GM23338 (cell line): Measurements from ENCODE around the gene EPHB3. TPM values are rescaled to one million over a fixed set of nuclear protein-coding genes. Genes with fewer than 3 reads are reported as not detected.

Source experiments
- ATAC-seq: fragments of 200-7000 bp; cut with Tn5 transposase; 3 replicates; pipeline ENCODE4 v1.9.1; 2020
- DNase-seq: peaks from one replicate; pipeline ENCODE4 v3.0.0-alpha.2; 2015; ENCODE audit warnings: low spot score
- H2AFZ ChIP-seq: fragments of 200-600 bp; sonication (generic); 2 replicates; pipeline ENCODE4 v1.8.0; 2016; ENCODE audit warnings: antibody characterized with exemption, mild to moderate bottlenecking, moderate library complexity
- H3F3A ChIP-seq: fragments of 200-600 bp; sonication (generic); replicated peaks from 2 replicates; pipeline ENCODE4 v1.8.0; 2017; ENCODE audit warnings: antibody characterized with exemption, mixed run types, low read depth
- H3K27ac ChIP-seq: fragments of 200-600 bp; sonication (generic); 2 replicates; pipeline ENCODE4 v1.6.1; 2016; ENCODE audit warnings: low read depth
- H3K27me3 ChIP-seq: fragments of 200-600 bp; sonication (generic); 2 replicates; pipeline ENCODE4 v1.8.0; 2016; ENCODE audit warnings: mild to moderate bottlenecking, mixed run types, moderate library complexity; ENCODE audit not compliant: insufficient read depth
- H3K36me3 ChIP-seq: fragments of 200-600 bp; sonication (generic); 2 replicates; pipeline ENCODE4 v1.8.0; 2016; ENCODE audit warnings: mild to moderate bottlenecking; ENCODE audit not compliant: insufficient read depth
- H3K4me1 ChIP-seq: fragments of 200-600 bp; sonication (generic); 2 replicates; pipeline ENCODE4 v1.8.0; 2016; ENCODE audit warnings: mild to moderate bottlenecking, moderate library complexity; ENCODE audit not compliant: insufficient read depth
- H3K4me2 ChIP-seq: fragments of 200-600 bp; sonication (generic); 2 replicates; pipeline ENCODE4 v1.7.1; 2017; ENCODE audit warnings: mixed run types
- H3K4me3 ChIP-seq: fragments of 200-600 bp; sonication (generic); 2 replicates; pipeline ENCODE4 v1.6.1; 2016; ENCODE audit warnings: mixed run types
- H3K79me2 ChIP-seq: fragments of 200-600 bp; sonication (generic); replicated peaks from 2 replicates; pipeline ENCODE4 v1.8.0; 2017; ENCODE audit warnings: mild to moderate bottlenecking; ENCODE audit not compliant: insufficient read depth
- H3K9me2 ChIP-seq: fragments of 200-600 bp; sonication (generic); 2 replicates; pipeline ENCODE4 v1.8.0; 2017; ENCODE audit not compliant: insufficient read depth
- H4K20me1 ChIP-seq: fragments of 200-600 bp; sonication (generic); replicated peaks from 2 replicates; pipeline ENCODE4 v1.8.0; 2017; ENCODE audit warnings: mild to moderate bottlenecking; ENCODE audit not compliant: insufficient read depth
- H3K27ac Mint-ChIP-seq: 2 replicates; pipeline ENCODE4 v1.8.0; 2020; ENCODE audit warnings: inconsistent platforms, mild to moderate bottlenecking, moderate library complexity, mixed read lengths
- H3K27me3 Mint-ChIP-seq: 3 replicates; pipeline ENCODE4 v1.8.0; 2022; ENCODE audit warnings: low read depth, mild to moderate bottlenecking, moderate library complexity, mixed read lengths, inconsistent platforms; ENCODE audit not compliant: insufficient read depth, poor library complexity
- H3K36me3 Mint-ChIP-seq: 3 replicates; pipeline ENCODE4 v1.8.0; 2021; ENCODE audit warnings: low read depth, mild to moderate bottlenecking, inconsistent platforms, moderate library complexity, mixed read lengths
- H3K4me1 Mint-ChIP-seq: 3 replicates; pipeline ENCODE4 v1.8.0; 2020; ENCODE audit warnings: mild to moderate bottlenecking, inconsistent platforms, mixed read lengths
- H3K4me3 Mint-ChIP-seq: 3 replicates; pipeline ENCODE4 v1.8.0; 2021; ENCODE audit warnings: moderate library complexity, mild to moderate bottlenecking, inconsistent platforms, mixed read lengths
- H3K9me3 Mint-ChIP-seq: 3 replicates; pipeline ENCODE4 v1.8.0; 2020; ENCODE audit warnings: moderate library complexity, mild to moderate bottlenecking, inconsistent platforms, mixed read lengths
- ETS1 ChIP-seq: IDR thresholded peaks from 2 replicates; pipeline ENCODE4 v1.6.1; 2016; ENCODE audit warnings: antibody characterized with exemption
- EZH2 ChIP-seq: fragments of 200-600 bp; sonication (generic); IDR thresholded peaks from one replicate; pipeline ENCODE4 v1.8.0; 2017; ENCODE audit warnings: antibody characterized with exemption, mild to moderate bottlenecking, low read depth; ENCODE audit not compliant: unreplicated experiment
- EZH2phosphoT487 ChIP-seq: fragments of 200-600 bp; sonication (generic); IDR thresholded peaks from one replicate; pipeline ENCODE4 v1.8.1; 2018; ENCODE audit warnings: antibody characterized with exemption; ENCODE audit not compliant: unreplicated experiment
- JUNB ChIP-seq: IDR thresholded peaks from one replicate; pipeline ENCODE4 v1.6.1; 2016; ENCODE audit warnings: antibody characterized with exemption; ENCODE audit not compliant: unreplicated experiment
- POLR2AphosphoS5 ChIP-seq: IDR thresholded peaks from 2 replicates; pipeline ENCODE4 v1.6.1; 2016; ENCODE audit warnings: antibody characterized with exemption, low read depth
- ZNF331 ChIP-seq: fragments of 250-450 bp; sonication (Bioruptor Pico); IDR thresholded peaks from 2 replicates; pipeline ENCODE4 v1.5.0; 2020; ENCODE audit warnings: low read depth, mild to moderate bottlenecking, moderate library complexity
- ZNF462 ChIP-seq: fragments of 250-450 bp; sonication (Bioruptor Pico); IDR thresholded peaks from 2 replicates; pipeline ENCODE4 v1.5.0; 2020; ENCODE audit warnings: mild to moderate bottlenecking, moderate library complexity
- polyA plus RNA-seq: library from polyadenylated mRNA; unstranded; fragments of >200 nt; fragmentation: Nextera tagmentation; extraction: Ambion mirVana; gene quantifications from 2 replicates; pipeline ENCODE4 v1.2.1, GENCODE V29; 2016
- total RNA-seq: library from RNA; depleted of rRNA; stranded (reverse); fragments of >200 nt; shearing (Covaris generic); gene quantifications from 2 replicates; pipeline ENCODE4 v1.2.3, GENCODE V29; 2014
- TF ChIP-seq, protein P1 (sequence below): IDR thresholded peaks from one replicate; pipeline ENCODE4 v1.6.1; 2018; ENCODE audit warnings: antibody characterized with exemption; ENCODE audit not compliant: unreplicated experiment
- TF ChIP-seq, protein P2 (sequence below), 2 experiments: fragments of 200-600 bp in 1 of 2; sonication (generic) in 1 of 2; conservative IDR thresholded peaks; 2 replicates each; pipeline versions ENCODE4 v1.5.1 to v1.6.1; 2016 to 2017; ENCODE audit warnings: antibody characterized with exemption in 2 of 2, low read depth in 2 of 2, mild to moderate bottlenecking in 2 of 2, moderate library complexity in 1 of 2

The EPHB3 gene
- total and polyA plus RNA-seq, 2 experiments from 2014 or later: 0.57 to 2.0 TPM

- no peak overlapping the region for H3K4me3 Mint-ChIP-seq
- Histone ChIP-seq H3K4me2 (peak overlapping the region; percentile 67), H3K79me2 (no peaks in the 10 kb centered on the region), H3K4me1 (peaks cover 33% of the 10 kb centered on the region), H4K20me1 (0 out of 2 replicates have a peak, but pooled peaks cover 1% of the 10 kb centered on the region), H3K9me2 (no peaks in the 10 kb centered on the region), H3K27me3 (peaks cover 71% of the 10 kb centered on the region), H3F3A (no peaks in the 10 kb centered on the region), H3K4me3 (no peak overlapping the region), H3K27ac (no peak overlapping the region), H3K36me3 (no peaks in the 10 kb centered on the region), H2AFZ (no peak overlapping the region; the same call in 1 of the 2 replicates)
- no peak for TF ChIP-seq ZNF331 (CRISPR knock-in tag)
- TF ChIP-seq JUNB: no peak
- no peak for TF ChIP-seq EZH2
- TF ChIP-seq POLR2AphosphoS5: no peak
- DNase-seq (no peak), ATAC-seq (peak; percentile 10)
- H3K9me3 Mint-ChIP-seq: no peaks in the 10 kb centered on the region; the same call in 2 of the 3 replicates
- no peaks in the 10 kb centered on the region for H3K36me3 Mint-ChIP-seq
- H3K27me3 Mint-ChIP-seq: peaks cover 47% of the 10 kb centered on the region
- H3K4me1 Mint-ChIP-seq: peaks cover 40% of the 10 kb centered on the region
- H3K27ac Mint-ChIP-seq: no peak overlapping the region
These were observed 34.1 kb downstream of the EPHB3 start for GRCh38 chr3:184595726-184596125.

- DNase-seq (no peak), ATAC-seq (no peak)
- Histone ChIP-seq H2AFZ (no peak overlapping the region), H4K20me1 (0 out of 2 replicates have a peak, but pooled peaks cover 6% of the 10 kb centered on the region), H3K4me1 (peaks cover 38% of the 10 kb centered on the region), H3K79me2 (no peaks in the 10 kb centered on the region), H3K9me2 (no peaks in the 10 kb centered on the region), H3F3A (no peaks in the 10 kb centered on the region), H3K27me3 (peaks cover 71% of the 10 kb centered on the region), H3K27ac (no peak overlapping the region), H3K4me3 (no peak overlapping the region), H3K36me3 (no peaks in the 10 kb centered on the region), H3K4me2 (peak overlapping the region; percentile 67)
- H3K36me3 Mint-ChIP-seq: no peaks in the 10 kb centered on the region
- H3K9me3 Mint-ChIP-seq: no peaks in the 10 kb centered on the region; the same call in 2 of the 3 replicates
- H3K27ac Mint-ChIP-seq: no peak overlapping the region
- H3K4me1 Mint-ChIP-seq: peaks cover 45% of the 10 kb centered on the region
- H3K4me3 Mint-ChIP-seq: no peak overlapping the region
- H3K27me3 Mint-ChIP-seq: peaks cover 52% of the 10 kb centered on the region
- TF ChIP-seq ZNF462 (CRISPR knock-in tag) (no peak), ZNF331 (CRISPR knock-in tag) (no peak), ETS1 (no peak), EZH2phosphoT487 (no peak), POLR2AphosphoS5 (no peak)
- TF ChIP-seq, protein P1, sequence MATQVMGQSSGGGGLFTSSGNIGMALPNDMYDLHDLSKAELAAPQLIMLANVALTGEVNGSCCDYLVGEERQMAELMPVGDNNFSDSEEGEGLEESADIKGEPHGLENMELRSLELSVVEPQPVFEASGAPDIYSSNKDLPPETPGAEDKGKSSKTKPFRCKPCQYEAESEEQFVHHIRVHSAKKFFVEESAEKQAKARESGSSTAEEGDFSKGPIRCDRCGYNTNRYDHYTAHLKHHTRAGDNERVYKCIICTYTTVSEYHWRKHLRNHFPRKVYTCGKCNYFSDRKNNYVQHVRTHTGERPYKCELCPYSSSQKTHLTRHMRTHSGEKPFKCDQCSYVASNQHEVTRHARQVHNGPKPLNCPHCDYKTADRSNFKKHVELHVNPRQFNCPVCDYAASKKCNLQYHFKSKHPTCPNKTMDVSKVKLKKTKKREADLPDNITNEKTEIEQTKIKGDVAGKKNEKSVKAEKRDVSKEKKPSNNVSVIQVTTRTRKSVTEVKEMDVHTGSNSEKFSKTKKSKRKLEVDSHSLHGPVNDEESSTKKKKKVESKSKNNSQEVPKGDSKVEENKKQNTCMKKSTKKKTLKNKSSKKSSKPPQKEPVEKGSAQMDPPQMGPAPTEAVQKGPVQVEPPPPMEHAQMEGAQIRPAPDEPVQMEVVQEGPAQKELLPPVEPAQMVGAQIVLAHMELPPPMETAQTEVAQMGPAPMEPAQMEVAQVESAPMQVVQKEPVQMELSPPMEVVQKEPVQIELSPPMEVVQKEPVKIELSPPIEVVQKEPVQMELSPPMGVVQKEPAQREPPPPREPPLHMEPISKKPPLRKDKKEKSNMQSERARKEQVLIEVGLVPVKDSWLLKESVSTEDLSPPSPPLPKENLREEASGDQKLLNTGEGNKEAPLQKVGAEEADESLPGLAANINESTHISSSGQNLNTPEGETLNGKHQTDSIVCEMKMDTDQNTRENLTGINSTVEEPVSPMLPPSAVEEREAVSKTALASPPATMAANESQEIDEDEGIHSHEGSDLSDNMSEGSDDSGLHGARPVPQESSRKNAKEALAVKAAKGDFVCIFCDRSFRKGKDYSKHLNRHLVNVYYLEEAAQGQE: no peak
- TF ChIP-seq, protein P2, sequence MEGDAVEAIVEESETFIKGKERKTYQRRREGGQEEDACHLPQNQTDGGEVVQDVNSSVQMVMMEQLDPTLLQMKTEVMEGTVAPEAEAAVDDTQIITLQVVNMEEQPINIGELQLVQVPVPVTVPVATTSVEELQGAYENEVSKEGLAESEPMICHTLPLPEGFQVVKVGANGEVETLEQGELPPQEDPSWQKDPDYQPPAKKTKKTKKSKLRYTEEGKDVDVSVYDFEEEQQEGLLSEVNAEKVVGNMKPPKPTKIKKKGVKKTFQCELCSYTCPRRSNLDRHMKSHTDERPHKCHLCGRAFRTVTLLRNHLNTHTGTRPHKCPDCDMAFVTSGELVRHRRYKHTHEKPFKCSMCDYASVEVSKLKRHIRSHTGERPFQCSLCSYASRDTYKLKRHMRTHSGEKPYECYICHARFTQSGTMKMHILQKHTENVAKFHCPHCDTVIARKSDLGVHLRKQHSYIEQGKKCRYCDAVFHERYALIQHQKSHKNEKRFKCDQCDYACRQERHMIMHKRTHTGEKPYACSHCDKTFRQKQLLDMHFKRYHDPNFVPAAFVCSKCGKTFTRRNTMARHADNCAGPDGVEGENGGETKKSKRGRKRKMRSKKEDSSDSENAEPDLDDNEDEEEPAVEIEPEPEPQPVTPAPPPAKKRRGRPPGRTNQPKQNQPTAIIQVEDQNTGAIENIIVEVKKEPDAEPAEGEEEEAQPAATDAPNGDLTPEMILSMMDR (conservative IDR thresholded peaks at IDR 0.05; ENCODE audit: low read depth in 2 of 2): no peak
These were observed 34.6 kb downstream of the EPHB3 start for GRCh38 chr3:184596233-184596632.
